HEK293 (cell line): ENCODE data around the gene F2R.

Experiments used
- PRDM4 ChIP-seq: fragments of 450-650 bp; formaldehyde crosslinking; IDR thresholded peaks from 2 replicates; pipeline ENCODE4 v1.5.1; 2017; ENCODE audit warnings: missing biosample characterization, missing genetic modification characterization
- TF ChIP-seq, protein P1 (sequence below): fragments of 450-650 bp; formaldehyde crosslinking; IDR thresholded peaks from 2 replicates; pipeline ENCODE4 v1.5.1; 2016; ENCODE audit warnings: missing biosample characterization, missing genetic modification characterization
- TF ChIP-seq, protein P2 (sequence below): fragments of 450-650 bp; formaldehyde crosslinking; IDR thresholded peaks from 2 replicates; pipeline ENCODE4 v1.5.1; 2016; ENCODE audit warnings: missing biosample characterization, missing genetic modification characterization

DNA sequence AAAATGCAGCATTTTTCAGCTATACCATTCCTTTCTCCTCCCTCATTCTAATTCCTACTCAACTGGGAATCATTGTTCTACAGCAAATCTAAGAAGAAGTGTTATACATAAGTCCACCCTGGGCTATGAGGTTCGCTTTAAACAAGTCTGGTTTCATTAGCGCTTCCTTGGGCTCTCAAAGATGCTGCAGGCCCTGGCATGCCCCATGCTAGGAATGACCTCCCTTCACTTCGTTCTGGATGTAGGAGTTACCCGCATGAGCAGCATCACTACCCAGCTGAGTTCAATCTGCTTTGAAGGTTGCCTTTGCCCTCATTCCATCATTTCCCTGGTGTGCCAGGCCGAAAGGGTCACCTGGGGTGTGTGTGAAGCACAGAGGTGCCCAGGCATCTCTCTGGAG, 35.4 kb downstream of the F2R start:
- TF ChIP-seq, protein P1, sequence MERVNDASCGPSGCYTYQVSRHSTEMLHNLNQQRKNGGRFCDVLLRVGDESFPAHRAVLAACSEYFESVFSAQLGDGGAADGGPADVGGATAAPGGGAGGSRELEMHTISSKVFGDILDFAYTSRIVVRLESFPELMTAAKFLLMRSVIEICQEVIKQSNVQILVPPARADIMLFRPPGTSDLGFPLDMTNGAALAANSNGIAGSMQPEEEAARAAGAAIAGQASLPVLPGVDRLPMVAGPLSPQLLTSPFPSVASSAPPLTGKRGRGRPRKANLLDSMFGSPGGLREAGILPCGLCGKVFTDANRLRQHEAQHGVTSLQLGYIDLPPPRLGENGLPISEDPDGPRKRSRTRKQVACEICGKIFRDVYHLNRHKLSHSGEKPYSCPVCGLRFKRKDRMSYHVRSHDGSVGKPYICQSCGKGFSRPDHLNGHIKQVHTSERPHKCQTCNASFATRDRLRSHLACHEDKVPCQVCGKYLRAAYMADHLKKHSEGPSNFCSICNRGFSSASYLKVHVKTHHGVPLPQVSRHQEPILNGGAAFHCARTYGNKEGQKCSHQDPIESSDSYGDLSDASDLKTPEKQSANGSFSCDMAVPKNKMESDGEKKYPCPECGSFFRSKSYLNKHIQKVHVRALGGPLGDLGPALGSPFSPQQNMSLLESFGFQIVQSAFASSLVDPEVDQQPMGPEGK (tag by site-specific recombination), result no peak
- TF ChIP-seq PRDM4, result no peak
- TF ChIP-seq, protein P2, sequence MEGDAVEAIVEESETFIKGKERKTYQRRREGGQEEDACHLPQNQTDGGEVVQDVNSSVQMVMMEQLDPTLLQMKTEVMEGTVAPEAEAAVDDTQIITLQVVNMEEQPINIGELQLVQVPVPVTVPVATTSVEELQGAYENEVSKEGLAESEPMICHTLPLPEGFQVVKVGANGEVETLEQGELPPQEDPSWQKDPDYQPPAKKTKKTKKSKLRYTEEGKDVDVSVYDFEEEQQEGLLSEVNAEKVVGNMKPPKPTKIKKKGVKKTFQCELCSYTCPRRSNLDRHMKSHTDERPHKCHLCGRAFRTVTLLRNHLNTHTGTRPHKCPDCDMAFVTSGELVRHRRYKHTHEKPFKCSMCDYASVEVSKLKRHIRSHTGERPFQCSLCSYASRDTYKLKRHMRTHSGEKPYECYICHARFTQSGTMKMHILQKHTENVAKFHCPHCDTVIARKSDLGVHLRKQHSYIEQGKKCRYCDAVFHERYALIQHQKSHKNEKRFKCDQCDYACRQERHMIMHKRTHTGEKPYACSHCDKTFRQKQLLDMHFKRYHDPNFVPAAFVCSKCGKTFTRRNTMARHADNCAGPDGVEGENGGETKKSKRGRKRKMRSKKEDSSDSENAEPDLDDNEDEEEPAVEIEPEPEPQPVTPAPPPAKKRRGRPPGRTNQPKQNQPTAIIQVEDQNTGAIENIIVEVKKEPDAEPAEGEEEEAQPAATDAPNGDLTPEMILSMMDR, result no peak
